NCI-H2196 treated with DMSO at 0.1 percent for 48 hours (cell line): ENCODE measurements around the gene SENP8.
"Not testable (repeated sequence)": the region's sequence is repeated elsewhere in the genome, so short reads cannot be mapped to it uniquely, and the experiment has no call there.

ENCODE experiments used
- DNase-seq: peaks from one replicate; lab custom pipeline; 2025; ENCODE audit not compliant: unreplicated experiment; lab: John Stamatoyannopoulos, UW

SENP8 gene

GRCh38 chr15:72118017-72118978, at the start of gene SENP8, which contains the start of gene MYO9A:
TSS of gene SENP8 (plus strand) at chr15:72118403. CDS start at chr15:72139624, 21,221 bp downstream.
TSS of gene MYO9A (minus strand) at chr15:72118150. CDS start at chr15:72046563, 71,587 bp downstream.
- DNase-seq: peak; percentile 83

- DNase-seq: no peak
Measured at GRCh38 chr15:72068856-72069255, 49.3 kb upstream of the SENP8 start.

GRCh38 chr15:72070817-72071447, 47.3 kb upstream of the SENP8 start:
- DNase-seq: no peak

DNA sequence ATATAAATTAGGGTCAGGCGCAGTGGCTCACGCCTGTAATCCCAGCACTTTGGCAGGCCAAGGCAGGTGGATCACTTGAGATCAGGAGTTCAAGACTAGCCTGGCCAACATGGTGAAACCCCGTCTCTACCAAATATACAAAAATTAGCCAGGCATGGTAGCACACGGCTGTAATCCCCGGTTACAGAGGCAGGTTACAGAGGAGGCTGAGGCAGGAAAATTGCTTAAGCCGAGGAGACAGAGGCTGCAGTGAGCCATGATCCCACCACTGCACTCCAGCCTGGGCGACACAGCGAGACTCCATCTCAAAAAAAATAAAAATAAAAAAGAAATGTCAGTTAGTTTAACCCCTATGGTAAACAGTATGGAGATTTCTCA, 46.8 kb upstream of the SENP8 start:
- DNase-seq: not testable (repeated sequence)

- DNase-seq: no peak
Measured at GRCh38 chr15:72074335-72075060, 43.7 kb upstream of the SENP8 start.

- no peak for DNase-seq
Measured at GRCh38 chr15:72077950-72078349, 40.3 kb upstream of the SENP8 start.

GRCh38 chr15:72078887-72079286, 39.3 kb upstream of the SENP8 start:
- DNase-seq: no peak

DNA sequence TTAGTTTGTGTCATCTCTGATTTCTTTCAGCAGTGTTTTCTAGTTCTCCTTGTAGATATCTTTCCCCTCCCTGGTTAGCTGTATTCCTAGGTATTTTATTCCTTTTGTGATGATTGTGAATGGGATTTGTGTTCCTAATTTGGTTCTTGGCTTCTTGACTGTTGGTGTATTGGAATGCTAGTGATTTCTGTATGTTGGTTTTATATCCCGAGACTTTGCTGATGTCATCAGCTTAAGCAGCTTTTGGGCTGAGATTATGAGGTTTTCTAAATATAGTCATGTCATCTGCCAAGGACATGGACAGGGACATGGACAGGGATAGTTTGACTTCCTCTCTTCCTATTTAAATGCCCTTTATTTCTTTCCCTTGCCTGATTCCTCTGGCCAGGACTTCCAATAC, 36.0 kb upstream of the SENP8 start:
- no peak for DNase-seq

- no peak for DNase-seq
Measured at GRCh38 chr15:72086010-72086697, 32.0 kb upstream of the SENP8 start.

GRCh38 chr15:72086920-72087648, 31.1 kb upstream of the SENP8 start:
- DNase-seq: no peak

GRCh38 chr15:72092006-72092405, 26.2 kb upstream of the SENP8 start:
- no peak for DNase-seq

GRCh38 chr15:72092691-72093090, 25.5 kb upstream of the SENP8 start:
- no peak for DNase-seq

DNA sequence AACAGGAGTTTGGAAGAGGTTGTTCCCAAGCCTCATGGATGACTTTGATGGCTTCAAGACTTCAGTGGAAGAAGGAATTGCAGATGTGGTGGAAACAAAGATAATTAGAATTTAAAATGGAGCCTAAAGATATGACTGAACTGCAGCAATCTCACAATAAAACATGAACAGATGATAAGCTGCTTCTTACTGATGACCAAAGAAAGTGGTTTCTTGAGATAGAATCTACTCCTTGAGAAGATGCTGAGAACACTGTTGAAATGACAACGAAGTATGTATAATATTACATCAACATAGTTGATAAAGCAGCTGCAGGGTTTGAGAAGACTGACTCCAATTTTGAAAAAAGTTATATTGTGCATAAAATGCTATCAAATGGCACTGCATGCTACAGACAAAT, 21.4 kb upstream of the SENP8 start:
- no peak for DNase-seq

- DNase-seq: no peak
Measured at GRCh38 chr15:72098040-72098439, 20.2 kb upstream of the SENP8 start.

GRCh38 chr15:72099155-72099554, 19.0 kb upstream of the SENP8 start:
- DNase-seq: no peak

- DNase-seq: not testable (repeated sequence)
Measured at GRCh38 chr15:72100551-72100950, 17.7 kb upstream of the SENP8 start.

DNA sequence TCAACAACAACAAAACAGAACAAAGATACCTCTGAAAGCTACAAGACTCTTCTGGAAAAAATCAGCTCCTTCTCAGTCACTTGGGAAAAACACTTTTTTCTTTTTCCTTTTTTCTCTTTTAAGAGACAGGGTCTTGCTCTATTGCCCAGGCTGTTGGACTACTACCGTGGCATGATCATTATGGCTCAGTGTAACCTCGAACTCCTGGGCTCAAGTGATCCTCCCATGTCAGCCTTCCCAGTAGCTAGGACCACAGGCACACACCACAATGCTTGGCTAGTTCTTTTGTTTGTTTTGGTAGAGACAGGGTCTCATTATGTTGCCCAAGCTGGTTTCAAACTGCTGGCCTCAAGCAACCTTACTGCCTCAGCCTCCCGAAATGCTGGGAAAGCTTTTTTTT, 13.1 kb upstream of the SENP8 start:
- DNase-seq: no peak

DNA sequence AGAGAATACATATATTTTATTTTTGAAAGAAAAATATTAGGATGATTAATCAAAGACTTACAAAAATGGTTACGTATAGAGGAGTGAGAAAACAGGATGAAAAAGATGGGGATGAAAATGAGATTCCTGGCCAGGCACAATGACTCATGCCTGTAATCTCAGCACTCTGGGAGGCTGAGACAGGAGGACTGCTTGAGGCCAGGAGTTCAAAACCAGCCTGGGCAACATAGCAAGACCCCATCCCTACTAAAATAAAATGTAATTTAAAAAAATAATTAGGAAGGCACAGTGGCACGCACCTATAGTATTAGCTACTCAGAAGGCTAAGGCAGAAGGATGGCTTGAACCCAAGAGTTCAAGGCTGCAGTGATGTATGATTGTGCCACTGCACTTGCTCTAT, 12.1 kb upstream of the SENP8 start:
- no peak for DNase-seq

- no peak for DNase-seq
Measured at GRCh38 chr15:72110355-72110754, 7.8 kb upstream of the SENP8 start.

- DNase-seq: no peak
Measured at GRCh38 chr15:72112116-72112515, 6.1 kb upstream of the SENP8 start.
